Stimulated activated CD8-positive, alpha-beta memory T cell treated with anti-CD3 and anti-CD28 coated beads, Interleukin-4, amount 100 ng/mL, for 1 hour (primary cell): ENCODE measurements around the gene PGM2L1.
"Not testable (repeated sequence)": the region's sequence is repeated elsewhere in the genome, so short reads cannot be mapped to it uniquely, and the experiment has no call there.

ENCODE experiments used
- DNase-seq, 2 donors: peaks; one replicate each; pipeline ENCODE4 v3.0.0-alpha.2; 2020; ENCODE audit warnings: low read depth in 2 of 2, low spot score in 1 of 2

The PGM2L1 gene

DNA sequence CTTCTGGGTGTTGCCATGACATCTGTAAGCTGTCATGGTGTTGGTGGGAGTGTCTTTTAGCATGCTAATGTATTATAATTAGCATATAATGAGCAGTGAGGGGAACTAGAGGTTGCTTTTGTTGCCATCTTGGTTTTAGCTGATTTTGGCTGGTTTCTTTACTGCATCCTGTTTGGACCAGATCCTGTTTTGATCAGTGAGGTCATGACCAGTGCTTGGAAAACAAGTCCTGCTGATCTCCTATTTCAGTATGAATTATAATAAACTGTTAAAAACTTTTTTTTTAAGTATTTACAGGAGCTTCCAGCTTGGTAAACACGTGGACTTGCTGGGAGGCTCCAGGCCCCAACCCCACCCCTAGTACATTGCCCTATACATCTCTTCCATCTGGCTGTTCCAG lies 56.3 kb downstream of the PGM2L1 start:
- DNase-seq = no peak

DNA sequence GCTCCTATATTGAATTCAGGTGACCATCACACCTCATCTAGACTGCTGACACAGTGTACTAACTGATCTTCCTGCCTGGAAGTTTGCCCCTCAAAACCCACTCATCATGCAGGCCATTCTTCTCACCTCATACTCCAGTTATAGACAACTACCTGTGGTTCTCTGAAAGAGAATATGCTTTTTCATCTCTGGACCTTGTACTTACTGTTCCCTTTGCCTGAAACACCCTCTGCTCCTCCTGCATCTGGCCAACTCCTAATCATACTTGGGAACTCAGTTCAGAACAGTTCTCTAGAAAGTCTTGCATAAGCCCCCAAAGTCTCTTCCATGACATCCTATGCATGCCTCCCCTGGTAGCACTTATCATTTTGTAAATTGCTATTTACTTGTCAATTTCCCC lies 58.6 kb downstream of the PGM2L1 start:
- no peak for DNase-seq

DNA sequence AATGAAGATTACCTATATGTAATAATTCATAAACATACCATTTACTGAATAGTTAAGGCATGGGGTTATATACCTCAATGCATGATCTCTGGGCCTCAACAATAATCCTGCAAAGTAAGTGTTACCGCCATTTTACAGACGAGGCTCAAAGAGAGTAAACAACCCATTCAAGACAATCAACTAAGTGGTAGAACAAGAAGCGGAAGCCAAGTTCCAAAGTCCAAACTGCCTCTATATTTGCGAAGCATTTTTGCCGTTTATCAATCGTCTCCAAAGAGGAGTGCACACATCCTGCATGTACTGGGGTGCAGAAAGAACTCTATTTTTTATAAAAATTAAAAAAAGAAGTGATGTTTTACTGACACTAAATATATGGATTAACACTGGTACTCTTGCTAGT lies 59.3 kb downstream of the PGM2L1 start:
- DNase-seq = no peak

DNA sequence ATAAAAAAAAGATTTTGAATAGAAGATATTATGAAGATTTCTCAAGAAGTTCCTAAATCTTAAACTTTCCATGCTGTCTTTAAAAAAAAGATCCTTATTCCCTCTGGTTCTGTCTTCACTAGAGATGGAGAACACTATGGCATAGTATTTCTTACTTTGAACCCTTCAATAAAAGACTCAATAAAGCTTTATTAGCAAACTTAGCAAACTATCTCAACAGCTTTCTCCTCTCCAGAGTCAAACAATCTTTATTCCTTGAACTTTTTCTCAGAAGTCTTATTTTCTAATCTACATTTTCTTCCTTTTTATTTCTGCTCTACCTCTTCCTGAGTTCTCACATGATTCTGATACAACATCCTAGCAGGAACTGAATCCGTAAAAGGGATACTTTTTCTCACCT lies 65.0 kb downstream of the PGM2L1 start:
- no peak for DNase-seq

DNA sequence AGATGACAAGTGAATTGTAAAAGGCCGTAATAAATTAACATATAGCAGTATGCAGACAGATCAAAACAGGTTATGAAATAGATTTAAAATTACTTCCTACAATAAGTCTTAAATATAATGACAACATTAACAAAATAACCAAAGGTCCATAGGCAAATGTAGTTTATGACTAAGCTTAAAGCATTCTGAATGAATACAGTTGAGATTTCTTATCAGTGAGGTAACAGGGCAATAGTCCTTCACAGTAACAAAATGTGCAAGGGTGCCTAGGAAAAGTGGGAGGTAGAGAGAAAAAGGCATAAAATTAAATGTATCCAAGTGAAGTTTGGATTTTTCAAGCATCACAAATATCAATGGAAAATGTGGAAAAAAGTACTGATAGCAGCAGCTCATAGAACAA lies 65.9 kb downstream of the PGM2L1 start:
- no peak for DNase-seq

DNA sequence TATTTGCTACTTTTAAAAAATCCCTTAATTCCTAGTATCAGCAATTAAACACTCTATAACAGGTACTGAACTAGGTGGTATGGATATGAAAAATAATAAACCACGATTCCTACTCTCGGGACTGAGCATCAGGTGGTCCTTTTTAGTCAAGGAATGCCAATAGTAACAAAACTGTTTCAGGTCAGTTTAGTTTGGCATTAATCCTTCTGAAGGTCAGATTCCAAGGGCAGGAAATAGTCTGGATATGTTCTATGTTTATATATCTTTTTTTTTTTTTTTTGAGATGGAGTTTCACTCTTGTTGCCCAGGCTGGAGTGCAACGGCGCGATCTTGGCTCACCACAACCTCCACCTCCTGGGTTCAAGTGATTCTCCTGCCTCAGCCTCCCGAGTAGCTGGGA lies 67.2 kb downstream of the PGM2L1 start:
- not testable (repeated sequence) for DNase-seq

DNA sequence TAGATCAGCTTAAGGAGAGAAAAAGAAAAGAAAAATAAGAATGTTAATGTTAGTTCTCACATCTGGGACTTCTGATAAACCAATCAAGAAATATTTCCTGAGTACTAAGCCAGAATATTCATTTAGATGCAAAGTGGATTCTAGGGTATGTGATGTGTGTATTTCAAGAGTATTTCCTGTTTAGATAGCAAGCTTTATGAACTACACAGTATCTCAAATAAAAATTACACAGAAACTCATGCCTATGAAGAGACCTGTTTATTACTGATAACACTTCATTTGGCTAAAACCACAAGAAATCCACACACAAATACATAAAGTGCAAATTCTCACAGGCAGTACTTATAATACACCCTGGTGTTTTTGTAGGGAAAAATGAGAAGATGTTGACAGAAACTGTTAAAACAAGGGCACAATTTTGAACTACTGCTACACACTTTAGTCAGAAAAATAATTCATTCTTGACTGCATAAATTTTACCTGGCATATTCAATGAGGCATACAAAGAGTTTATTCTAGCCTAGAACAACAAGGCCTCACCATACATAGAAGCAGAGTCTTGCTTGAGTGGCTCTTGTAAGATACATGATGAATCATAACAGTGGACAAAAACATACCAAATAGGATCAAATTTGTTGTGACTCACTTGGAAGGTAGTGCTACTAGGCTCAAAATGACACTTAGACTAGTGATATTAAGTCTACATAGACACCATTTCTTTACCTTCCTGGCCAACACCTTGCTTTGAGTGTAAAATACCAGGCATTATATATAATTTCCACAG lies 68.0 kb downstream of the PGM2L1 start:
- no peak for DNase-seq

DNA sequence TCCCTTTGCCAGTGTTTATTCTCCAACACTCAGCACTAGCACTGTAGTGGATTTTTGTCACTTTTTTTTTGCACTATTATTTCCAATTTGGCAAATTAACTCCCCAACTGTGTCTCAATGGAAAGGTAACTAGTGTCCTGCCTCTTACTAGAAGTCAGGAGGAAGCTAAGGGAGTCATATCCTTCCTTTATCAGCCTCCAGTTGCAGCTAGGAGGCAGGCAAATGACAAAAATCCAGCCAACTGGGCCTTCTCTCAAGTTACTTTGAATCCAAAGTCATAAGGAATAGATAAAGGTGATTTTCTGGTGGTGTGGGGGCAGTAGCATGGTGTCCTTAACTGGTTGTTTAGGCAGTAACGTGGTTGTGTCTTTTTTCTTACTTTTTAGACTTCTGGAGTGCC lies 71.2 kb downstream of the PGM2L1 start:
- DNase-seq = no peak

DNA sequence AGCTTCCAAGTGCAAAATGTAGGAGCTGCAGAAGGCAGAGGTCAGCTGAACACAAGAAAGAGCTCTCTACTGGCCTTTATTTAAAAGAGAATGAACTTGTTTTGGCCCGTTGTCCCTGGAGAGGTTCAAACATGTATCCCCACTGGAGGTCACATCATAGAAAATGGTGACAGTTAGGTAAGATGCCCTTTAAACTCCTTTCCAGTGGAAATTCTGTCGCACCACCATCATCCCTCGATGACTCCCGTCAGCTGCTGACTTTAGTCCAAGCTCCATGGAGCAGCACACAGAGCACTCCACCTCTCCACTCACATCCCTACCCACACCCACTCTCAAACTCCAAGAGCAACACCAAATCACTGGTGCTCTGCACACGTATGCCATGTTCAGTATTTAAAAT lies 71.6 kb downstream of the PGM2L1 start:
- DNase-seq = no peak

DNA sequence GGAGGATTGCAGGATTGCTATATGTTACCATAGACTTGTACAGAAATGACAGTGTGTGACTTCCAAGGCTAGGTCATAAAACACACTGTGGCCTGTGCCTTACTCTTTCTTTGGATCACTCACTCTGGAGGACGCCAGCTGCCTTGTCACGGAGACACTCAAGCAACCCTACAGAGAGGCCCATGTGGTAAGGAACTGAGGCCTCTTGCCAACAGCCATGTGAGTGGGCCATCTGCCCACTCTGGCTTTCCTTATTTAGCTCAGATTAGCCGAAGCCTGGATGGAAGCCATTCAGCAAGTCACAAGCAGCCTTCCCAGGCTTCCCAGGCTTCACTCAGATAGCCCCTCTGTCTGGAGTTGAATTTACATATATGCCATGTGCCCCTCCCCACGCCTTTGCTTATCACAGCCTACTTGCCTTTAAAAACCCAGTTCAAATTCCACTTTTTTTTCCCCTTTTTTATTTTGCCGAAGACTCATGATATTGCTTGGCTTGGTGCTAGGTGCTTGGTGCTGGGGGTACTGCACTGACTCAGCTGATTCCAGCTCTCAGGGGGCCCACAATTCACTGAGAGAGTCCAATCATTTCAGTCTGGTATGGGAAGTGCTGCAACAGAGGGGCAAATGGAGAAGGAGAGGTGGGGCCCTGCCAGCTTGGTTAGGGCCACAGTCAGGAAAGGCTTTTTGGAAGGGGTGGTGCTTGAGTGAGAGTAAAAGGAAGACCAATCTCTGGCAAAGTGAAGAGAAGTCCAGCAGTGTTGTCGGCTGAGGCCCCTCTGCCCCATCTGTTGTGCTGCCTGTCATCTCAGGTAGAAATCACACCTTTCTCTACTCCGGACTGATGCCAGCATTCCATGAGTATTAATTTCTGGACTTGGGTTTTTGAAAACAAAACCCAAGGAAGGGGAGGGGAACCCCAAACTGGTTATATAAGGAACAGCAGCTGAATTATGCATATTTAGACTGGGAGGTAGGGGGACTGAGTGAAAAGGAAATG lies 72.3 kb downstream of the PGM2L1 start:
- DNase-seq = no peak

DNA sequence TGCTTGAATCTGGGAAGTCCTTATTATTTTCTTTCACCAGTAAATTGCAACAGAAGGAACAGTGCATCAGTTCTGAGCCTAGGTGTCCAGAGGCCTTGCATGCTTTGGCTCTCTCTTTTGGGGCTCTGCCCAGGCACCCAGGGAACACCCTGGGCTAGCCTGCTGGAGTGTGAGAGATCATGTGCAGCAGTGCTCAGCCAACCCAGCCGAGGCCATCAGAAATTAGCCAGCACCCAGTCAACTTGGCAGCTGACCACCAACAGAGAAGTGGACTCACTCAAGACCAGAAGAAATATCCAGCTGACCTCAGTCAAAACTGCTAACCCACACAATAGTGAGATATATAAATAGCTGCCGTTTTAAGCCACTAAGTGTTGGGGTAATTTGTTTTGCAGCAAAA lies 75.6 kb downstream of the PGM2L1 start:
- no peak for DNase-seq

DNA sequence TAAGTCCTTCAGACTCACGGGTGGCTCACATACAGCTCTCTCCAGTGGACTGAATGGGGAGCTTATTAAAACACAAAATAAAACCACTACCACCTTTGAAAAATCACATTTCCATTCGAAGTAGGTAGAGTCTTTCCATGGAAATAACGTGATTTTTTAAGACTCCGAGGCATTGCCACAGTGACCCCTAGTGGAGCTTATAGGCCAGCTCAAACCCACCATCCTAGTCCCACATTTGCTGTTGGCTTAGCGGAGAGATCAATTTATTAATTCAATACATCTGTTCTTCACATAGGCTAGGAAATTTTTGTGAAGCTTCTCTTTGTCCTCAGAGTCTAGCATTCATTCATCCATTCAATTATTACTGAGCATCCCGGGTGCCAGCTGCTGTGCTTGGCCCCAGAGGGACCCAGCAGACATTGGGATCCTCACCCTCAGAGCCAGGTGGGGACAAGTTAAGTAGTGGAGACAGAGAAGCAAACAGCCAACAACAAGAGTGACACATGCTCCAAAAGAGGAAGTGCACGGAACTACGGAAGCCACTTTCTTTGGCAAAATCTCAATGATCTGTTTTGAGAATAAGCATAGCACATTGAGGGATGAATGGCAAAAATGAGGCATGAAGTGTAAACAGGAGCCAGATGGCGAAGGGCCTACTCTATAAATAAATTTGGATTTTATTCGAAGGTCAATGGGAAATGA lies 76.6 kb downstream of the PGM2L1 start:
- no peak for DNase-seq

DNA sequence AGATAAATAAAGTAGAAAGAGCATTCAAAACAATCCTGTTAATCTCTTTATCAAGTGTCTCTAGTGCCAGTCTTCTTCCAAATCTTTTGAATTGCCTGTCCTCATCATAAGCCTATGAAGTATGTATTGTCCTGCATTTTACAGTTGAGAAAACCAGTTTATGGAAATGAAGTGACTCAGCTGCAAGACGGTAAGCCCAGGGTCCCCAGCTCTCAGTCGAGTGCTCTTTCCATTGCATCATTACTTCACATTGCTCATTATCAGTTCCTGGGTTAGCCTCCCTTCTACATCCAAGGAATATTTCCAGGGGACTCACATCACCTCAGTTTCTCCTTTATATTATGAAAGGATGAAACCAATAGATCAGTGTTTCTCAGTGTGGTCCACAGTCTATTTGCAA lies 77.7 kb downstream of the PGM2L1 start:
- no peak for DNase-seq

DNA sequence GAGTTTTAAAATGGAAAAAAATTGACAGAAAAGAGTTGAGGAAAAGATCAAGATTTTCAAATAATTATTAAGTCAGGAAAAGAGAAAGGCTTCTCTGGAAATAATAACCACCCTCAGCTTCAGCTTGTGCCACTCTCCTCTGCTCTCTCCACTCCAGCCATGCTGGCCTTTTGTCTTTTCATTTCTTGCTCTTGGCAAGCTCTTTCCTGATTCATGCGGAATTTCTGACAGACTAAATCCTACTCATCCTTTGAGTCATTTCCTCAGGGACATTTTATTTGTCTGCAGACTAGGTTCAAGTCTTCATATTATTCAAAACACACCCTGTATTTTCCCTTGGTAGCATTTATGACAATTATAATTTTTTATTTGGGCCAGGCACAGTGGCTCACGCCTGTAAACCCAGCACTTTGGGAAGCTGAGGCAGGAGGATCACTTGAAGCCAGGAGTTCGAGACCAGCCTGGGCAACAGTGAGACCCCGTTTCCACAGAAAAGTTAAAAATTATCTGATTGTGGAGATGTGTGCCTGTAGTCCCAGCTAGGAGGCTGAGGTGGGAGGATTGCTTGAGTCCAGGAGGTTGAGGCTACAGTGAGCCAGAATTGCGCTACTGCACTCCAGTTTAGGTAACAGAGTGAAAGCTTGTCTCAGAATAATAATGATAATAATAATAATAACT lies 79.0 kb downstream of the PGM2L1 start:
- no peak for DNase-seq

DNA sequence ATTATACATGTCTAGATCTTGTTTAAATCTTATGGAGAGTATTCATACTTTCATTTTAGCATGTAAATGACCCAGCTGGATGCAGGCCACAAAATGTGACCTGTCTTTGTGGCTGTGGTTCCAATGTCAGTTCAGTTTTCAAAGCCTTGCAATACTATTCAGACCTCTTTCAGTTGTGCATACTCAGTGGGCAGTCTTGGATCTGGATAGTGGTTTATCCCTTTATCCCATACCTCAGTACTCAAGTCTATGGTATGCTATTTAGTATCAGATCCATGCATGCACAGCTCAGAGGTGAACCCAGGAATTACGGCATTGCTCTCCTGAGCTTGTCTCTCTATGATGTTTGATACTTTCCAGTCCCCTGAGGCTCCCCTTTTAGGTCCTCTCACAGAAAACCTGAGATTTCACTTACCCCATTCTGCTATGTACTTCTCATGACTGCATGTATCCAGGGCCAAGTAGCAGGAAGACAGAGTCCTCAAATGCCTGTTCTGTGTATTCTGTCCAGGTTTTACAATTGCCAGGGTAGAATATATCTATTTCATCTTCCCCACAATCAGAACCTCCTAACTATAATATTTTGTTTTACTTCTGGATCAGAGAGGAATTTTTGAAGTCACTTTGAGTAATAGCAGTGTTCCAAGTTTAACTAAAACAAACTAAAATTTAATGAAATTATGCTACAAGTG lies 79.8 kb downstream of the PGM2L1 start:
- no peak for DNase-seq

DNA sequence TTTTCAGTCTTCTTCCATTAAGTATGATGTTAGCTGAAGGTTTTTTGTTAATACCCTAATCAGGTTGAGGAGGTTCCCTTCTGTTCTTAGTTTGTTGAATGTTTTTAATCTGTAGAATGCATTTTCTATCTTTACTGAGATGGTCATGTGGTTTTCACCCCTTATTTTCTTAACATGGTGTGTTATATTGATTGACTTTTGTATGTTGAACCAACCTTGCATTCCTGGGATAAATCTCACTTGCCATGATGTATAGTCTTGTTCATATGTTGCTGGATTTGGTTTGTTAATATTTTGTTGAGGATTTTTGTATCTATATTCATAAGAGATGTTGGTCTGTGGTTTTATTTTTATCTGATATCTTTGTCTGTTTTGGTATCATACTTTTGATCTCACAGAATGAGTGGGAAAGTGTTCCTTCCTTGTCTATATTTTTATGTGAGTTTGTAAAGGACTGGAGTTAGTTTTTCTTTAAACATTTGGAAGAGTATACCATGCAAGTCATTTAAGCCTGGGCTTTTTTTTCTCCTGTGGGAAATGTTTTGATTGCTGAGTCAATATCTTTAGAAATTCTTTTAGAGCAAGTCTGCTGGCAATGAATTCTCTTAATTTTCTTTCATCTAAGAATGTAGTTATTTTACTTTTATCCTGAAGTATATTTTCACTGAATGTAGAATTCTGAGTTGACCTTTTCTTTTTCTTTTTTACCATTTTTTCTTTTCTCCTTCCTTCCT lies 81.3 kb downstream of the PGM2L1 start:
- no peak for DNase-seq

DNA sequence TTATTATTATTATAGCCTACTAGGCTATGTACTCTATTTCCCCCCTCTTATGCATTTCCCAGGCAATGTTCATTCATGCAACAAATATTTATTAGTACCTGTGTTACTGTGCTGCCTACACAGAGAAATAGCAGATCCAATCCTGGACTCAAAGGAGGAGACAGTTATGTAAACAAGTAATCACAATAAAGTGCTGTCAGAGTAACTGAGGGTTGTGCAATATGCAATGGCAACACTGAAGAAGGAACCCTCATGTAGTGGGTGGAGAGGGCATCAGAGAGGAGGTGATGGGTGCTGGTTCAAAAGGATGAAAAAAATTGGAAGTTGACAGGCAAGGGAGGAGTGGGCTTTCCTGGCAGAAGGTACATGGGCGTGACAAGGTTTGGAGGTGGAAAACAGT lies 85.9 kb downstream of the PGM2L1 start:
- no peak for DNase-seq

DNA sequence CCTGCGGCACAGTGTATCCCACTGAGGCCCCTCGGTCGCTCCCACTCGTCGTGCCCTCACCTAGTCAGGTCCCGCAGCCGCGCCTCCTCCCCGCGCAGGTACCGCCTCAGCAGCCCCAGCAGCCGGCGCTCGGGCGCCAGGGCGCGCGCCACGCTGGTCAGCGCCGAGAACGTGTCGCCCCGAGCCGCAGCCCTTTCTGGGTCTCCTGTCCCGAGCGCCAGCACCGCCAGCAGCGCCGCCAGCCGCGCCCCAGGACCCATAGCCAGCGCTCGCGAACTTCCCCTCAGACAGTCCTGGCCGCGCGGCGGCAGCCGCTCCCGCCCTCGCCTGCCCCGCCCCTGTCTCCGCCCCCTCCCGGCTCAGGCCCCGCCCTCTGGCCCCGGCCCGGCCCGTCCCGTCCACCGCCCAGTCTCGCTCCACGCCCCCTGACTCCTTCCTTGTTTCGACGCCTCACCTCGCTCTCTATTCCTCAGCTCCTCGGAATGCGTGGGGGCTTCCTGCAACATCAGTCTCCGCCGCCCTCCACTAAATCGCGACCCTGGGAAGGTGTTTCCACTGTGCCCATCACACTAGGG lies 86.8 kb downstream of the PGM2L1 start, which contains the start of gene P4HA3:
Gene P4HA3, minus strand, starts transcription at position 289 of the 575 bp plus-strand sequence. Its CDS starts 29 bp downstream, at position 260.
- peak in 1 of 2 donors; percentile 16 for DNase-seq

DNA sequence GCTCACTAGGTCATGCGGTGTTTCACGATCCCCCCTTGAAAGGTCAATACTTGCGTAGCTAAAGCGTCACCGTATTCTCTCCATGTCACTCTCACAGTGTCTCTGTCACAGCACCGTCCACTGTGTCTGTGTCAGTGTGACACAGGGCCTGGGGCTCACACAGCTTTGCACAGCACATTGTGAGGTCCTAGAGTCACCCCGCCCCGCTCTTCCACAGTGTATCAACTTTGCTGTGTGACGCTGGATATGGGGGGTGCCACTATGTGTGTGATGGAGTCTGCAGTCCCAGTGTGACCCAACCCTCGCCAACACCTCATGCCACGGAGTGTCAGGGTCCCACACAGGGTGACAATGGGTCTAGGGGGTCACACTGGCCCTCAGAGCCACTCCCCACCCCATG lies 87.4 kb downstream of the PGM2L1 start:
- DNase-seq = no peak
